ENCODE results near the gene PDAP1.

GRCh38 chr7:99359465-99360154 is 48.8 kb downstream of the PDAP1 start:
- no peak for TF ChIP-seq CTCF (IDR thresholded peaks at IDR 0.05; ENCODE audit: low read depth, low read length, missing input control)
- TF ChIP-seq JUND (IDR thresholded peaks at IDR 0.05), result no peak

Measured in liver (tissue), 3 donors.